Measurements from ENCODE around the gene GPC4. TPM values are rescaled to one million over a fixed set of nuclear protein-coding genes. Genes with fewer than 3 reads are reported as not detected.

The GPC4 gene
- total and polyA plus RNA-seq, 2 donors (not counting 3 experiments of a cell fraction or from before 2014, with no cell fraction given), result 0.20 TPM; not detected in 1

- Histone ChIP-seq H2AFZ (ENCODE audit: low read depth, low read length) (no peak overlapping the region), H4K20me1 (replicated peaks; ENCODE audit: control insufficient read depth, extremely low read depth, insufficient read depth, low read length) (no peaks in the 10 kb centered on the region), H3K9ac (replicated peaks; ENCODE audit: extremely low read depth, insufficient read depth, low read length) (no peak overlapping the region), H3K9me3 (replicated peaks; ENCODE audit: control insufficient read depth, insufficient read depth, low read length) (no peaks in the 10 kb centered on the region), H3K27me3 (ENCODE audit: control insufficient read depth in 2 of 2, insufficient read depth in 2 of 2, low read length in 2 of 2) (peaks cover 4 to 16% of the 10 kb centered on the region in 2 experiments), H3K36me3 (ENCODE audit: control insufficient read depth in 2 of 2, extremely low read depth in 1 of 2, insufficient read depth in 2 of 2, low read length in 2 of 2) (no peaks in the 10 kb centered on the region), H3K4me3 (replicated peaks in 1 of 3; ENCODE audit: insufficient read depth in 1 of 3, low read depth in 1 of 3, low read length in 3 of 3) (no peak overlapping the region), H3K79me2 (ENCODE audit: control insufficient read depth, insufficient read depth, low read length) (no peaks in the 10 kb centered on the region), H3K4me1 (ENCODE audit: control insufficient read depth, extremely low read depth, insufficient read depth, low read length) (no peaks in the 10 kb centered on the region), H3K4me2 (ENCODE audit: insufficient read depth, low read length) (no peak overlapping the region), H3K27ac (ENCODE audit: insufficient read depth, low read depth, low read length) (no peak overlapping the region), H3K9me1 (replicated peaks; ENCODE audit: control insufficient read depth, extremely low read depth, insufficient read depth, low read length) (no peaks in the 10 kb centered on the region)
- FAIRE-seq (no peak), DNase-seq (ENCODE audit: low read depth, low spot score) (no peak)
- BruUV-seq (replicated peaks), result no TSS peak
- ChIA-PET POLR2A (no interaction called here), CTCF (no interaction called here)
- dilution Hi-C loops (cut with MboI; ENCODE audit: extremely low pct_ligation_motif_present, low sequenced_read_pairs), result no loop called here
- intact Hi-C loops (cut with micrococcal nuclease), result no loop called here
- TF ChIP-seq JUN (IDR thresholded peaks at IDR 0.05; ENCODE audit: borderline replicate concordance, insufficient read depth, insufficient read length, low read depth) (no peak), POLR2AphosphoS5 (IDR thresholded peaks at IDR 0.05; ENCODE audit: insufficient read depth, low read depth, low read length) (no peak), EZH2 (IDR thresholded peaks at IDR 0.05; ENCODE audit: borderline replicate concordance, low read depth, low read length, severe bottlenecking) (no peak), MYC (IDR thresholded peaks at IDR 0.05; ENCODE audit: low read depth, low read length) (no peak), POLR2A (IDR thresholded peaks at IDR 0.05; ENCODE audit: low read depth, low read length) (no peak), CTCF (IDR thresholded peaks at IDR 0.05; ENCODE audit: extremely low read depth in 1 of 2, insufficient read depth in 1 of 2, low read depth in 1 of 2, low read length in 2 of 2) (no peak), GATA2 (IDR thresholded peaks at IDR 0.05; ENCODE audit: insufficient read depth, insufficient read length, low read depth, low read length) (no peak), FOS (IDR thresholded peaks at IDR 0.05; ENCODE audit: borderline replicate concordance, insufficient read depth, low read length) (no peak)
- TF ChIP-seq, protein P1, sequence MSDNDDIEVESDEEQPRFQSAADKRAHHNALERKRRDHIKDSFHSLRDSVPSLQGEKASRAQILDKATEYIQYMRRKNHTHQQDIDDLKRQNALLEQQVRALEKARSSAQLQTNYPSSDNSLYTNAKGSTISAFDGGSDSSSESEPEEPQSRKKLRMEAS (IDR thresholded peaks at IDR 0.05; ENCODE audit: insufficient read depth, insufficient read length), result no peak
Observed at GRCh38 chrX:133419911-133420310, 4.6 kb upstream of the GPC4 start.

Measured in endothelial cell of umbilical vein (primary cell).